GM19240 (cell line): ENCODE measurements around the gene ZNF208.
"Not testable (repeated sequence)": the region's sequence is repeated elsewhere in the genome, so short reads cannot be mapped to it uniquely, and the experiment has no call there.

Experiments used
- DNase-seq: peaks from one replicate; pipeline ENCODE4 v3.0.0; 2011; ENCODE audit warnings: low spot score; ENCODE audit not compliant: insufficient read length

ZNF208 gene

GRCh38 chr19:21884786-21885185 is 126.0 kb downstream of the ZNF208 start:
- not testable (repeated sequence) for DNase-seq

- no peak for DNase-seq
Measured at GRCh38 chr19:21883516-21883915, 127.2 kb downstream of the ZNF208 start.
